ENCODE measurements around the gene MUC5B.
"Not testable (repeated sequence)": the region's sequence is repeated elsewhere in the genome, so short reads cannot be mapped to it uniquely, and the experiment has no call there.

MUC5B gene

GRCh38 chr11:1203505-1204271 is 19.2 kb upstream of the MUC5B start:
- DNase-seq, result no peak

GRCh38 chr11:1204381-1205101 is 18.3 kb upstream of the MUC5B start:
- no peak for DNase-seq

- DNase-seq, result no peak
These were observed 17.5 kb upstream of the MUC5B start for GRCh38 chr11:1205121-1205986.

GRCh38 chr11:1205987-1206331 is 16.9 kb upstream of the MUC5B start:
- no peak for DNase-seq

- no peak for DNase-seq
These were observed 16.2 kb upstream of the MUC5B start for GRCh38 chr11:1206391-1207271.

GRCh38 chr11:1207401-1208143 is 15.3 kb upstream of the MUC5B start:
- no peak for DNase-seq

GRCh38 chr11:1208144-1208393 is 14.8 kb upstream of the MUC5B start:
- no peak for DNase-seq

- DNase-seq, result no peak
These were observed 14.2 kb upstream of the MUC5B start for GRCh38 chr11:1208394-1209261.

GRCh38 chr11:1209371-1210057 is 13.4 kb upstream of the MUC5B start:
- DNase-seq, result no peak

GRCh38 chr11:1211838-1212237 is 11.0 kb upstream of the MUC5B start:
- no peak for DNase-seq

GRCh38 chr11:1215826-1216225 is 7.0 kb upstream of the MUC5B start:
- not testable (repeated sequence) for DNase-seq

GRCh38 chr11:1217151-1217550 is 5.7 kb upstream of the MUC5B start:
- DNase-seq, result no peak

GRCh38 chr11:1218256-1218787 is 4.5 kb upstream of the MUC5B start:
- DNase-seq, result no peak

- DNase-seq, result no peak
These were observed 3.9 kb upstream of the MUC5B start for GRCh38 chr11:1218788-1219445.

- no peak for DNase-seq
These were observed 3.4 kb upstream of the MUC5B start for GRCh38 chr11:1219446-1219833.

GRCh38 chr11:1219834-1220815 is 2.7 kb upstream of the MUC5B start:
- no peak for DNase-seq

- no peak for DNase-seq
These were observed 1.7 kb upstream of the MUC5B start for GRCh38 chr11:1220941-1221721.

Data from NCI-H1436 (cell line).